GM21423 (cell line): ENCODE results near the gene CCDC197.

Experiments
- ATAC-seq: cut with Tn5 transposase; IDR thresholded peaks from one replicate; pipeline ENCODE4 v1.9.1; 2021; ENCODE audit warnings: mild to moderate bottlenecking, moderate library complexity; ENCODE audit not compliant: unreplicated experiment

CCDC197 gene

DNA sequence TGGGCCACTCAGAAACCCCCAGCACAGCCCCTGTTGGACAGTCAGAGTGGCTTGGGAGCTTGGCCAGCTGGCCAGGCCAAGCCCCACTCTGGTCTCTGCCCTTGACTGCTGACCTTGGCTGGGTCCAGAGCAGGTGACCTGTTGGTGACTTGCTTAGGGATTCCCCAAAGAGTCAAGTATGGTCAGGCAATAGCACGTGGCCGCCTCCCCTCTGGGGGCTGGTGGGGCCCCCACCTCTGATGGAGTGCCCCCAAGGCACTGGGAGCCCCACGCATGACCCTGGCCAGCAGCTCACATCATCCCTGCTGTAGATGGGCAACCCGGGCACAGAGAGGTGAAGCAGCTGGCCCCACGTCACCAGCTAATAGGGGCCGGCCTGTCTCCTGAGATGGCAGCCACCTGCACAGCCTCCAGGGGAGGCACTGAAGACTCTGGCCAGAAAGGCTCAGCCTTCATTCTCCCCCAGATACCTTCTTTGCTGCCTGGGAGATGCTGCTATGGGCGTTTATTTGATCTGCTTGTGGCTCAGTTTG lies 1.8 kb downstream of the CCDC197 start:
- ATAC-seq, result no peak

DNA sequence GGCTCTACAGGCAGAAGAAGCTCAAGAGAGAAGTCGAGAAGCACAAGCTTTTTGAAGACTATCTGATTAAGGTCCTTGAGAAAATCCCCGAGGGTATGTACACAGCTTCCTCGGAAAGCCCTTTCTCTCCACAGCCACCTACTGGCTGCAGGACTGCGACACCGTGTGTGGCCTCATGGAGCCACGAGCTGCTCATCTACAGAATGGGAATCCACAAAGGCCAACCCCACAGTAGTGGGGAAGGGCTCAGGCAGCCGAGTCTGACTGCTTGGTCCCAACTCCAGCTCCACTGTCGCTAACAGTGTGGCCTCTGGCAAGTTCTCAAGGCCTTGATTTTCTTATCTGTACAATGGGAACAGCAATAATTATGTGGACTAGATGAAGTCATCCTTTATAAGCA lies 2.5 kb downstream of the CCDC197 start:
- ATAC-seq, result no peak

DNA sequence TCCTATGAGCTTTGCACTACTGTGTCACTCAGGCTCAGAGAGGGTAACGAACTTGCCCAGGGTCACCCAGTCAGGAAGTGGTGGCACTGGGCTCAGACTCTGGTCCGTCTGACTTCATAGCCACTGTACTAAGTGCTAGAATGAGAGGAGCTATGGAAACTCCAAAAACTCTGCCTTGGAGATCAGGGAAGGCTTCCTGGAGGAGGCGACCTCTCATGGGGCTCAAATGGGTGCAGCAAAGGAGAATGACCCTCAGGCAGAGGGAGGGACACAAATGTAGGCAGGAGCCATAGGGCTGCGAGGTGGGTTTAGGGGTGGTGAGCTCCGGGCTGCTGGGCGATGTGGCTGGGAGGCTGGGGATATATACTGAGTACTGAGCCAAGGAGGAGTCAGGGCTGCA lies 3.2 kb downstream of the CCDC197 start:
- no peak for ATAC-seq

DNA sequence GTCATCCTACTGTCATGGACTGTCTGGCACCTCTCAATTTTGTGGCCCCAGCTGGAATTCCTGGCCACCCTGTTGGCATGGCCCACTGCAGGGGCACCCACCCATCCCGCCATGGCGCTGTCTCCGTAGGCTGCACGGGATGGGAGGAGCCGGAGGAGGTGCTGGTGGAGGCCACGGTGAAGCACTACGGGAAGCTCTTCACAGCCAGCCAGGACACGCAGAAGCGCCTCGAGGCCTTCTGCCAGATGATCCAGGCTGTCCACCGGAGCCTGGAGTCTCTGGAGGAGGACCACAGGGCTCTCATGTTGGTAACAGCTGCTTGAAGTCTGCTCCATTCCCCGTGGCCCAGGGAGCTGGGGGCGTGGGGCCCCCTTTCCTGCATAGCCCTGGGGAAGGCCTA lies 3.9 kb downstream of the CCDC197 start:
- ATAC-seq, result no peak

DNA sequence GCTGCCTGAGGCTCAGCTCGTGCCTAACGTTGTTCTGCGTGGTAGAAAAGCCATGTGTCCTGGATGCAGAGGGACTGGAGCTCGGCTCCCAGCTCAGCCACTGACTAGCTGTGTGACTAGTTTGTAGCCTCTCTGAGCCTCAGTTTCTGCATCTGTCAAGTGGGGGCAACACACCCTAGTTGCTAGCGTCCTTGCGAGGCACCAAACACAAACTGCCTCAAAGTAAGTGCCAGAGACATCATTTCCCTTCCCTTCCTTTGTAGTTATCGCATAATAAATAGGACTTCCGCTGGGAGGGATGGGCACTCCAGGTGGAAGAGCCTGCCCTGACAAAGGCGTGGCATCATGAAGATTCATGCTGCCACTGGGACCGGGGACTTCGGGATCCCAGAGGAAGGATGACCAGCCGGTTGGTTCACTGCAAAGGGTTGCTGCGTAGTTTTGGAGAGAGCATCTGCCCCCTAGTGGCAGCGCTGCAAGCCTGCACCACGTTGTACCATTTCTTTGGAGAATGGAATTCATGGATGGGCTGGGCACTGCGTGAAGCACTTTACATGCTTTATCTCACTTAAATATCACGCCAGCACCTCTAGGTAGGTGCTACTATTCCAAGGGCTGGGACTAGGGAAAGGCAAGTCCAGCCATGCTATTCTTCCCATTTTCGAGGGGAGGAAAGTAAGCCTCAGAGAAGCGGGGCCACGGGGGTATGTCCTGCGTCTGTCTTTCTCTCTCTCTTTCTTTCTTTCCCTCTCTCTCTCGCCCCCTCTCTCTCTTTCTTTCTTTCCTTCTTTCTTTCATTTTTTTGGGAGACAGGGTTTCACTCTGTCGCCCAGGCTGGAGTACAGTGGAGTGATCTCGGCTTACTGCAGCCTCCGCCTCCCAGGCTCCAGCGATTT lies 4.6 kb downstream of the CCDC197 start:
- peak; percentile 72 for ATAC-seq

DNA sequence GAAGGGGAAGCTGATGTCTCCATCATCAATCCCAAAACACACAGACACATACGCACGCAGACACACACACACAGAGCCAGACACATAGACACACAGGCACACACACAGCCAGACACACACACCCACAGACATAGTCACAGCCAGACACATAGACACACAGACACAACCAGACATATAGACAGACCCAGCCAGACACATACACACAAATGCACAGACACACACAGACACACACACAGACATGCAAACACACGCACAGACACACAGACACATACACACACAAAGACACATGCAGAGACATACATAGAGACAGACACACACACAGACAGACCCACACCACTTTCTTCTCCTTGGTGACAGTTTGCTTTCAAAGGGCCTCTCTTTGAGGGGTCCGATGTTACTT lies 6.3 kb downstream of the CCDC197 start:
- ATAC-seq, result no peak

DNA sequence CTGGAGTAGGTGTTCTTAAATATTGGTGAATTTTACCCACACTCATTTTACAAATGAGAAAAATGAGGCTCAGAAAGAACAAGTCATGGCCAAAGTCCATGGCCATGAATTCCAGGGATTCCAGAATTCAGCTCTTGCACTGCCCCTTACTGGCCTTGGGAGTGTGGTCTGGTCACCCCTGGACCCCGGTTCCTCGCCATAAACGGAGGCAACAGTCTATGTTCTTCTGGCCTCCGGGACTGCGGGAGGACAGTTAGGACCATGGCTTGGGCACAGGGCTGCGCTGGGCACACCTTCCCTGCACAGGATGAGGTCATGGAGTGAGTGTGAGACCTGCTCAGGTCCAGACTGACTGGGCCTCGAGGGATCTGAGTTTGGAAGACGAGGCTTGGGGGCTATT lies 6.9 kb downstream of the CCDC197 start:
- ATAC-seq, result no peak

DNA sequence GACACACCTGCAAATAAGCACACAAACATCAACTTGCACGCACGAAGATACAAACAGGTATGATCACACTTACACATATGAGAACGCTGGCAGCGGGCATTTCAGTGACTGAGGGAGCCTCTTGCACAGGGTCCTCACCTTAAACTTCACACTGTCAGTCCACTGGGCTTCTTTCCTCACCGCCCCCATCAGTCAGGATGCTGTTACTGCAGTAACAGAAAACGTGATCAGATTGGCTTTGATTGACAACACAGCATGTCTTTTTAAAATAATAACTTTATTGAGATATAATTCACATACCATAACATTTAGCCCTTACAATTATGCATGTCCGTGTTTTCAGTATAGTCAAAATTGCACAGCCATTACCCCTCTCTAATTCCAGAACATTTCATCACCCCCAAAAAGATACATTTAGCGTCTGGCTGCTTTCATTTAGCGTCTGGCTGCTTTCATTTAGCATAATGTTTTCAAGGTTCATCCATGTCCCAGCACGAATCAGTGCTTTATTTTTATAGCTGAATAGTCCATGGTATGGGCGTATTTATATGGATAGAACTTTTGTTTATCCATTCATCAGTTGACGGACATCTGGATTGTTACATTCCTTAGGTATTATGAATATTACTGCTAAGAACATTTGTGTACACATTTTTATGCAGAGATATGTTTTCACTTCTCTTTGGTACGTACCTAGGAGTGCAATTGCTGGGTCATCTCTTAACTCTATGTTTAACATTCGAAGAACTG lies 8.4 kb downstream of the CCDC197 start:
- ATAC-seq, result no peak

DNA sequence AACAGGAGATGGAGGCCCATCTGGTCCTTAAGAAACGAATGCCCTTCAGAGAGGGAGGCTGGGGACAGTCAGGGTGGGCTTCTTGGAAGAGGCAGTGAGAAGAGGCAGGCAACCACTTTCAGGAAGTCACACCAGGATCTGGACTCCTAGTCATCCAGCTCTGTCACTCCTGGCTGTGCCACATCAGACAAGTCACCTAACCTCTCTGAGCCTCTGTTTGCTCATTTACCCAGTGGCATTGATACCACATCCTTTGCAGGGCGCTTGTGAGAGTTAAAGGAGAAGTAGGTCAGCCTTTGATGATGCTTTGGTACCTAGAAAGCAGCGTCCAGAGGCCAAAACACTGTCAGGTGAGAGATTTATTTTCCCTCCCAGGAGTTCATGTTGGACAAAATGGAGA lies 11.1 kb downstream of the CCDC197 start:
- no peak for ATAC-seq

DNA sequence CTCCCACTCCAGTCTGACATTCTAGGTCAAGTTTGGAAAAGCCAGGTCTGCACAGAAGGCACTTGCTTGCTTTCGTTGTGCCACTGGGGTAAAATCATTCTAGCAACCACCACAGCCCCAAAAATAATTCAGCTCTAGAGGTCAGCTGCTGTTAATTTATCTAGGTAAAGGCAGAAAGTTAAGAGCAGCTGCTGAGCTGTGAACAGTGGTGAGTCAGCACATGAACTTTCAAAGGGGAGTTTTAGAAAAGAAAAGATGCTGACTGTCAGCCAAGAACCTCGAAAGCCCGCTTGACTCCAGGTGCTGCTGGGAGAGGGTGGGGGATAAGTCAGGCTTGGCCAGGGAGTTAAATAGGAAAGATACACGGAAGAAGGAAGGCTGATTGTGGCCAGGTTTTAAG lies 12.7 kb downstream of the CCDC197 start:
- ATAC-seq, result peak; percentile 56

DNA sequence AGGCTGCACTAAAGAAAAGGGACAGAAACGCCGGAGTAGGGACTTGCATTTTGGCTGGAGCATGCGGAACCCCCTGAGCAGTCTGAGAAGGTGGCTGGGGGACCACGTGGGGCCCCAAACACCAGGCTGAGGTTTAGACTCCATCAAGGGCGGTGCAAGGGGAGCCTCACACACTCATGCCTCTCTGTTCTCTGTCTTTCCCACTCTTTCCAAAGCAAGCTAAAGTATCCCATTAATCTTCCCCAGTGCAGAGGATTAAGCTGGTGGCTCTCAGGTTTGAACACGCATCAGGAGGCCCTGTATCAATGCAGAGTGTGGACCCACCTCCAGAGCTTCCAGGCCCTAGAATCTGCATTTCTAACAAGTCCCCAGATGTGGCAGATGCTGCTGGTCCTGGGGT lies 13.5 kb downstream of the CCDC197 start:
- no peak for ATAC-seq

DNA sequence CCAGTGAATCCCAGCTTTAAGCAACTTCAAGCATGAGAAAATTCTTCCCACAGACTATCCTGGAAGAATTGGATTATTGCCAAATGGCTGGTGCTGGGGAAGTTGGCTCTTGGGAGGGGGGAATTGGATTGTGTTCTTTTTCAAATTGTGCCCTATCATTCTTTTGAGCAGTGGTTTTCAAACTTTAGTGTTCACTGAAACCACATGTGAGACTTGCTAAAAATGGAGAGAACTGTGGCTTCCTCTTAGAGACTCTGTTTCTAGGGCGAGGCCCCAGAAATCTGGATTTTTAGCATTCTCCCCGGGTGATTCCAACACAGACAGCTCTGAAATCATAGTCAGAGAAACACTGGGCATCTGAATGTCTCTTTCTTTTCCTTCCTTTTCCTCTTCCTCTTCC lies 14.7 kb downstream of the CCDC197 start:
- no peak for ATAC-seq

DNA sequence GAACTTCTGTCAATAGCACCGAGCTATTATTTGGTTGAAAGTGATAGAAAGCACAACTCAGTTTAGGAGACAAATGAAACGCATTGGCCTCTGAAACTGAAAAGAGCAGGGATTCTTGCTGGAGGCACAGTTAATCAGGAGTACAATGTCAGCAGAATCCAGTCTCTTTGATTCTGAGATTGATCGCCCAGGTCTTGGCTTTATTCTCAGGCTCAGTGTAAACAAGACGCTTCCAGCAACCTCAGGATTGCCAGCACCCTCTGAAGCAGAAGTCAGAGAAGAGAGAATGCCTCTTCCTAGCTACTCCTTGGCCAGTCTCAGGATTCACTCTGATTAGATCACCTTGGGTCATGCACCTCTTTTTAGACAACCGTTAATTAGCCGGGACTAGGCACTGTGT lies 17.3 kb downstream of the CCDC197 start:
- ATAC-seq, result no peak

DNA sequence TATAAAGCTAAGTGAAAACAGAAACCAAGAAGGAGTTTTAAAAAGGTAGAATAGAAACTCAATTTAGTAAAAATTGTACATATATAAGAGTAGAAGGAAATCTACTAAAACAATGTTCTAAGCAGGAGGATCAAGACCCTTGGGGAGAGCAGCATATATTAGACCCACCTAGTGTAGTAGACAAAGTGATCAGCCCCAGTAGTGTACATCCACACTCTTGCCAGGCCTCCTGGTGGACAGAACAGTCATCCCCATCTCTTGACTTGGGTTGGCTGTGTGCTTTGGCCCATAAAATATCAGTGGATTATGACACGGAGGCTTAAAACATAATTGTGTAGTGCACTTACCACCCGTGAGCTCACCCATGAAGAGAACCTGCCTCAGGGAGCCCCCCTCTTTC lies 18.1 kb downstream of the CCDC197 start:
- no peak for ATAC-seq

DNA sequence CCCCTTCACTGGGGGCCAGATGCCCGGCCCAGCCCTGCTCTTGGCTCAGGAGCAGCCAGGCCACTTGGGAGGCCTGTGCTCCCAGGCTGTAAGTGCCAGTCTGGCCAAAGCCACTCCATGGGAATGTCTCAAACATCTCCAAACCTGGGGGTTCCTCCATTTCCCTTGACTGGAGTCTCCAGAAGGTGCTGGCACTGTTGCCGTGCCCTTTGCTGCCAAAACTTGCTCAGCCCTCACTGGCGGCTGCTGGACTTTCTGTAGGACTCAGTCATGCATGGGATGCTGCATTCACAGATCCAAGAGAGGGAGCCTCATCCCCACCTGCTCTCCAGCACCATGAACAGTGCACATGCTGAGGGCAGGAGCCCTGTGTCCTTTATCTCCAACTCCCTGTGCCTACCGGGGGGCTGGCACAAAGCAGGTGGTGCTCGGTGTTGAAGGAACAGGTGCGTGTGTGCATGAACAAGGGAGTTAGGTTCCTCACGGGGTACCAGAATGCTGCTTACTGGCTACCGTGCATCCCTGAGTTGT lies 19.4 kb downstream of the CCDC197 start:
- no peak for ATAC-seq

DNA sequence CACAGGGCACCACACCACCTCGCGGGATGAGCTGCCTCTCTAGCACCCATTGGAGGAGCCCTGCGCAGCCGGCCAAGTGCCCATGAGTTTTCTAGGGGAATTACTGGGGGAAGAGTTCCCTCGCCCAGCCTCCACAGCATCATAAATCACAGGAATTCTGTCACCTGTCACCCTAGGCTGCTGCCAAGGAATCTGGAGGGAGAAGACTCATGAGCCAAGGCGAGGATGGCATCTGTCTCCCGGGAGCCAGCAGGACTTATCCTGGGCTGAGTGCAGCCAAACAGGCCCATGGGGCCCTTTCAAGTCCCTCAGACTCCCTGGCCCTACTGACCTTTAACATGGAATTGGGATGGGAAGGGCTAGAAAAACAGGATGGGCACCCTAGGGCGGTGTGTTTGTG lies 21.2 kb downstream of the CCDC197 start:
- ATAC-seq, result no peak

DNA sequence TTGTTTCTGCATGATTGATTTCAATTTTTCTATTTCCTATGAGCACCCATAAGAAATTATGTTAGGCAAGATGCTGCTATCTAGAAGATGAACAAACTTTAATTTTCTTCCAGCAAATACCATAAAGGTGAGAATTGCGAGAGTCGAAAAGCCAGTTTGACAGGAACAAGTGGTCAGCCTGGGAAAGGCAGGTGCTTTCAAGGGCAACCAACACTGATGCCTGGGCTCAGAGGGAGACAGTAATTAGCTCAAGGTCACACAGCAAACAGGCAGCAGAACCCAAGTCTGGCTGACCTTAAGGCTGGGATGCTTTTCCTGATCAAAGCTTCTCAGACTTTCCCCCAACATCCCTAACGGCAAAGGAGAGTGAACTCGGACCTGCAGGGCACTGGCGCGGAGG lies 22.2 kb downstream of the CCDC197 start:
- ATAC-seq, result no peak

DNA sequence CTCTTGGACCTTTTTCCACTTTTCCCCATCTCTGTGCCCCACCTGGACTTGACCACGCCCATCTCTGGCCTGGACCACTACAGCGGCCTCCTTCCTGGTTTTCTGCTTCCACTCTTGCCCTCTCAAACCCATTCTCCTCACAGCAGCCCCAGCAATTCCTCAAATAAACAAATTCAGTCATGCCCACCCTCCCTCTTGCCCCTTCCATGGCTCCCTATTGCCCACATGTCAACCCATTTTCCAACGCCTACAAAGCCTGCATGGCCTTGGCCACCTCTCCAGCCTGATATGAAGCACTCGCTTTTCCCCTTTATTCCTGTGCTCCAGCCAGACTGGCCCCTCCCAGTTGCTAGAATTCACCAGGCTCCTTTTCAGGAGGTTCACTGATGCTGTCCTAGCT lies 23.2 kb downstream of the CCDC197 start:
- no peak for ATAC-seq

DNA sequence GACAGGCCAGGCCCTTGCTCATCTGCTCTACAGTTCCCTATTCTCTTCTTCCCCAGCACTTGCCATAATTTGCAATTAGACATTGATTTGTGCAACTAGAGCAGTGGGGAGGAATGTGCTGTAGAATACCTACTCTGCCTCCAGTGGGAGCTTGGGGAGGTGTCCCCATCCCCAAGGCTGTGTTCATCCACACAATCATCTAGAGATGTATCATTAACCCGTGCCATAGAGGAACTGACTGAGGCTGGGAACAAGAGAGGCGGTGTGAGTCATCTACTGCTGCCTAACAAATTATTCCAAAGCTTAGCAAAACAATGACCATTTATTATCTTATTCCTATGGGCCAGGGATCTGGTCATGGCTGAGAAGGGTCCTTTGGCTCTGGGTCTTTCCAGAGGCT lies 23.9 kb downstream of the CCDC197 start:
- no peak for ATAC-seq

DNA sequence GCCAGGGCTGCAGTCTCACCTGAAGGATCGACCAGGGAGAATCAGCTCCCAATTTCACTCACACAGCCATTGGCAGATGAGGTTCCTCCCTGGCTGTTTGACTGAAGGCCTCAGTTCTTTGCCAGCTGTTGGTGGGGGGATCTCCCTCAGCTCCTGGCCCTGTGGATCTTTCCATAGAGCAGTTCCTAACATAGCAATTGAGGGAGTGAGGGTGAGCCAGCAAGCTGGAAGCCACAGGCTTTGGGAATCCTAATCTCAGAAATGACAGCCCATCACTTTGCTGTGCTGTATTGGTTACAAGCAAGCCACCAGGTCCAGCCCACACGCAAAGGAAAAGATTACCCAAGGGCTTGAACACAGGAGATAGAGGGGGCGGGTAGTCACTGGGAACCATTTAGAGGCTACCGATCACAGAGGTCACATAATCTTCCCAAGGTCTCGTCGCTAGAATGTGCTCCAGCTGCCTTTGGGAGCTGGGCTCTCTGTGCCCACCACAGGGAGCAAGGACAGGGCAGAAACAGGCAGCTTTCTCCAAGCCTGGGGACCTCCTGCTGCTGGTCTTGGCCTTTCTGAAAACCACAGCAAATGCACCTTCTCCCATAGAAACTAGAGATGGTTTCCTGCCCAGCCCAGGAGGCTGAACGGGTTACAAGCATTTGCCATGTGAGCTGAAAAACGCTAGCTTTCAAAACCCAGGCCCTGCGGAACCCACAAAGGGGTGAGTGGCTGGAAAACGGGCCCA lies 24.5 kb downstream of the CCDC197 start:
- ATAC-seq, result no peak
